Neural cell (in vitro differentiated cells): ENCODE results near the gene MTHFD1. TPM values are rescaled to one million over a fixed set of nuclear protein-coding genes. Genes with fewer than 3 reads are reported as not detected.

Experiments used
- H2AFZ ChIP-seq: fragments of 200-600, 300-800 bp; sonication (generic), shearing (Covaris generic); 2 replicates; pipeline ENCODE4 v1.6.0; 2014; ENCODE audit warnings: low read depth, mild to moderate bottlenecking, antibody characterized with exemption, low read length, moderate library complexity
- H3F3A ChIP-seq: fragments of 200-600 bp; shearing (Covaris generic); 2 replicates; pipeline ENCODE4 v1.6.1; 2016; ENCODE audit warnings: mild to moderate bottlenecking, moderate library complexity, mixed read lengths, antibody characterized with exemption, low read length; ENCODE audit not compliant: insufficient read depth, poor library complexity, severe bottlenecking
- H3K27ac ChIP-seq: fragments of 200-600, 300-800 bp; sonication (generic), shearing (Covaris generic); 2 replicates; pipeline ENCODE4 v1.5.1; 2014; ENCODE audit warnings: mild to moderate bottlenecking, low read length, moderate library complexity
- H3K27me3 ChIP-seq: fragments of 300-800, 200-600 bp; sonication (generic), shearing (Covaris generic); 2 replicates; pipeline ENCODE4 v1.6.0; 2014; ENCODE audit warnings: mild to moderate bottlenecking, low read depth, low read length, moderate library complexity; ENCODE audit not compliant: insufficient read depth
- H3K36me3 ChIP-seq: fragments of 300-800, 200-600 bp; sonication (generic), shearing (Covaris generic); 2 replicates; pipeline ENCODE4 v1.5.1; 2014; ENCODE audit warnings: mild to moderate bottlenecking, antibody characterized with exemption, low read length, moderate library complexity; ENCODE audit not compliant: insufficient read depth
- H3K4me2 ChIP-seq: fragments of 300-800, 200-600 bp; sonication (generic), shearing (Covaris generic); 2 replicates; pipeline ENCODE4 v1.6.0; 2014; ENCODE audit warnings: mild to moderate bottlenecking, low read length
- H3K4me3 ChIP-seq: fragments of 300-800, 200-600 bp; sonication (generic), shearing (Covaris generic); 2 replicates; pipeline ENCODE4 v1.5.1; 2014; ENCODE audit warnings: mild to moderate bottlenecking, low read length, moderate library complexity
- H3K79me2 ChIP-seq: fragments of 200-600 bp; shearing (Covaris generic); replicated peaks from 2 replicates; pipeline ENCODE4 v1.6.0; 2014; ENCODE audit warnings: mild to moderate bottlenecking, low read length, moderate library complexity; ENCODE audit not compliant: insufficient read depth
- H3K9ac ChIP-seq: fragments of 300-800, 200-600 bp; sonication (generic), shearing (Covaris generic); 2 replicates; pipeline ENCODE4 v1.6.1; 2016; ENCODE audit warnings: mild to moderate bottlenecking, low read length, mixed read lengths
- H3K9me2 ChIP-seq: fragments of 200-600 bp; shearing (Covaris generic); 2 replicates; pipeline ENCODE4 v1.6.1; 2016; ENCODE audit warnings: mild to moderate bottlenecking, low read length, mixed read lengths; ENCODE audit not compliant: insufficient read depth
- H3K9me3 ChIP-seq: fragments of 200-600, 300-800 bp; sonication (generic), shearing (Covaris generic); 2 replicates; pipeline ENCODE4 v1.6.1; 2016; ENCODE audit warnings: mild to moderate bottlenecking, mixed run types, low read length, moderate library complexity, mixed read lengths
- H4K20me1 ChIP-seq: fragments of 200-600 bp; shearing (Covaris generic); 2 replicates; pipeline ENCODE4 v1.6.1; 2016; ENCODE audit warnings: mild to moderate bottlenecking, mixed run types; ENCODE audit not compliant: insufficient read depth
- CTCF ChIP-seq: fragments of 450-650 bp; IDR thresholded peaks from 2 replicates; pipeline ENCODE4 v1.5.1; 2014; ENCODE audit warnings: antibody characterized with exemption, mild to moderate bottlenecking, moderate library complexity; ENCODE audit not compliant: poor library complexity, severe bottlenecking
- EP300 ChIP-seq: fragments of 450-650 bp; conservative IDR thresholded peaks from 2 replicates; pipeline ENCODE4 v1.6.1; 2014; ENCODE audit warnings: antibody characterized with exemption, mild to moderate bottlenecking, moderate library complexity; ENCODE audit not compliant: poor library complexity, severe bottlenecking
- EZH2 ChIP-seq: fragments of 200-600, 300-800 bp; shearing (Covaris generic), sonication (generic); IDR thresholded peaks from 2 replicates; pipeline ENCODE4 v1.6.1; 2014; ENCODE audit warnings: antibody characterized with exemption, low read length, borderline replicate concordance, mild to moderate bottlenecking; ENCODE audit not compliant: insufficient read depth, poor library complexity, severe bottlenecking
- MXI1 ChIP-seq: fragments of 450-650 bp; conservative IDR thresholded peaks from 2 replicates; pipeline ENCODE4 v1.6.1; 2014; ENCODE audit warnings: antibody characterized with exemption, mild to moderate bottlenecking; ENCODE audit not compliant: poor library complexity, severe bottlenecking
- POLR2AphosphoS5 ChIP-seq: IDR thresholded peaks from 2 replicates; pipeline ENCODE4 v1.6.1; 2012
- RAD21 ChIP-seq: fragments of 450-650 bp; conservative IDR thresholded peaks from 2 replicates; pipeline ENCODE4 v1.6.1; 2014; ENCODE audit warnings: antibody characterized with exemption, mild to moderate bottlenecking, moderate library complexity
- REST ChIP-seq: IDR thresholded peaks from 2 replicates; pipeline ENCODE4 v1.6.1; 2012; ENCODE audit warnings: borderline replicate concordance
- SMC3 ChIP-seq: fragments of 450-650 bp; conservative IDR thresholded peaks from 2 replicates; pipeline ENCODE4 v1.6.1; 2014; ENCODE audit warnings: antibody characterized with exemption, mild to moderate bottlenecking, moderate library complexity; ENCODE audit not compliant: poor library complexity
- TAF1 ChIP-seq: IDR thresholded peaks from 2 replicates; pipeline ENCODE4 v1.6.1; 2012; ENCODE audit warnings: low read depth
- polyA plus RNA-seq: library from polyadenylated mRNA; depleted of rRNA; stranded (reverse); fragments of >200 nt; gene quantifications from 2 replicates; pipeline ENCODE4 v1.2.3, GENCODE V29; 2014

The MTHFD1 gene
- polyA plus RNA-seq, 1 donor from 2014 or later: 5.4 TPM

DNA sequence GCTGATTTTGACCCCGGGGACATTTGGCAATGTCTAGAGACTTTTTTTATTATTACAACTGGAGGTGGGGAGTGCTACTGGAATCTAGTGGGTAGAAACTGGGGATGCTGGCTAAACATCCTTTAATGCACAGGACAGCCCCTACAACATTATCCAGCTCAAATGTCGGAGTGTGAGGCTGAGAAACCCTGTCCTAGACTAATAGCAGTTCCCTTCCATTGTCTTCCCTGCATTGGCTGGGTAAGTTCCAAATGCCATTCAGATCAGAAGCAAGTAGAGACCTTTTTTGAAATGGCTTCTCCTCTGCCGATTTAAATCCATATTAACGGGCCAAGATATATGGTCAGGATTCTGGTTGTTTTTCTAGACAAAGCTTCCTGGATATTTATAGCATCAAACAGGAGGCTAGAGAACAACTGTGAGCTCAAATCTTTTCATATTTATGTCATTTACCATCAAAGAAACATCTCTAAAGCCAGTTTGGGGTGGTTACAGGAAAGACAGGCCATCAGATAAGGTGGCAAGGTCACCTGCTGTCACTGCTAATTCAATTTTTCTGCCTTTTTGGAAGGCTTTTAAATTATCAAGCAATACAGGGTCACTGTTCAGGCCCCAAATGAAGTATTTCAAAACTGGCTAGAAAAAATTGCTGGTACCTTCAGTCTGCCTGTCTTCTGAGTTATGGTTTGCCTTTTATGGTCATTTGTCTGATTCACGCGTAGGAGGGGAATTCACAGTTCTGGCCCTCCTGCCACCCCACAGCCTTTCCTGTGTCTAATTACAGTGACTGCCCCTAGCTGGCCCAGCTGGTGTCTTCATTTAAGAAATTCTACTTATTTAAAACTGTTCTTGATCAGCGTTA is 57.1 kb downstream of the MTHFD1 start:
- Histone ChIP-seq H4K20me1 (no peaks in the 10 kb centered on the region), H3K4me2 (no peak overlapping the region), H3F3A (no peaks in the 10 kb centered on the region), H3K9me3 (no peaks in the 10 kb centered on the region), H3K9me2 (no peaks in the 10 kb centered on the region), H3K27ac (peak overlapping the region; percentile 1), H3K4me3 (no peak overlapping the region), H3K79me2 (no peaks in the 10 kb centered on the region), H2AFZ (no peak overlapping the region), H3K27me3 (no peaks in the 10 kb centered on the region), H3K9ac (no peak overlapping the region), H3K36me3 (no peaks in the 10 kb centered on the region)
- no peak for TF ChIP-seq RAD21
- no peak for TF ChIP-seq EP300
- TF ChIP-seq TAF1: no peak
- TF ChIP-seq REST: no peak
- no peak for TF ChIP-seq POLR2AphosphoS5
- TF ChIP-seq MXI1: no peak
- no peak for TF ChIP-seq SMC3
- TF ChIP-seq EZH2: no peak
- no peak for TF ChIP-seq CTCF

DNA sequence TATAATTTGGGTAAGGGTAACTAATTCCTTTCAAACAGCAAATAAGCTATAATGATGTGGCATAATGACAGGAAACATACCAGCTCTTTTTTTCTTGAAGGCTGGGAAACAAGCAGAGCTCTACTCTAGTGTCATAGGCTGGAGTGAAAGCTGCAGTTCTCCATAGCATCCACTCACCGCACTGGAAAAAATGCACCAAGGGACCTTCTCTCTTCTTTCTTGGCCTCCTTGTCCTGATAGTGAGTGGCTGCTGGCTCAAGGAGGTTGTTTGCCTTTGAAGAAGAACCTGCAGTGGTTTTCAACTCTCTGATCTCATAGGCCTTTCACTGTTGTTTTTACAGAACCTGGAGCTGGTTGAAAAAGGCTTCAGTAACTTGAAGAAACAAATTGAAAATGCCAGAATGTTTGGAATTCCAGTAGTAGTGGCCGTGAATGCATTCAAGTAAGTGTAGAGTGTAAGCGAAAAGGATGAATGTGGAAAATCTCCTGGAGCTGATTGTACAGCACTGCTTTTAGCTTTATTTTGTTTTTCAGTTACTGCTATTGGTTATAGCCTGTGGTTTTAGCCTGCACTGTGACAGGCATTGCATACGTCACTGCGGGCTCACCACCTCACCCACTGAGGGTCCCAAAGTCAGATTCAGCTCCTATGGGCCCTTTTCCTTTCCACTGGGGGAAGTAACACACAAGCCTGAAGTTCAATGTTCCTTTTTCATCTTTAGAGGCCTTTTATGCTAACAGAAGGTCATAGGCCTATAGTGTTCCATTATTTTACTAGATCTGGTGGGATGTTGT is 59.9 kb downstream of the MTHFD1 start:
- Histone ChIP-seq H2AFZ (no peak overlapping the region), H3F3A (no peaks in the 10 kb centered on the region), H3K27me3 (no peaks in the 10 kb centered on the region), H3K4me2 (no peak overlapping the region), H3K9ac (no peak overlapping the region), H3K79me2 (no peaks in the 10 kb centered on the region), H3K9me2 (no peaks in the 10 kb centered on the region), H4K20me1 (no peaks in the 10 kb centered on the region), H3K36me3 (no peaks in the 10 kb centered on the region), H3K9me3 (no peaks in the 10 kb centered on the region), H3K4me3 (no peak overlapping the region), H3K27ac (no peak overlapping the region)
- TF ChIP-seq SMC3 (no peak), EZH2 (no peak), TAF1 (no peak), RAD21 (no peak), CTCF (no peak), MXI1 (no peak), REST (no peak), POLR2AphosphoS5 (no peak), EP300 (no peak)
